ENCODE measurements around the gene HOXC13. TPM values are rescaled to one million over a fixed set of nuclear protein-coding genes. Genes with fewer than 3 reads are reported as not detected.

Gene HOXC13
- total RNA-seq, 1 donor from 2014 or later: not detected

DNA sequence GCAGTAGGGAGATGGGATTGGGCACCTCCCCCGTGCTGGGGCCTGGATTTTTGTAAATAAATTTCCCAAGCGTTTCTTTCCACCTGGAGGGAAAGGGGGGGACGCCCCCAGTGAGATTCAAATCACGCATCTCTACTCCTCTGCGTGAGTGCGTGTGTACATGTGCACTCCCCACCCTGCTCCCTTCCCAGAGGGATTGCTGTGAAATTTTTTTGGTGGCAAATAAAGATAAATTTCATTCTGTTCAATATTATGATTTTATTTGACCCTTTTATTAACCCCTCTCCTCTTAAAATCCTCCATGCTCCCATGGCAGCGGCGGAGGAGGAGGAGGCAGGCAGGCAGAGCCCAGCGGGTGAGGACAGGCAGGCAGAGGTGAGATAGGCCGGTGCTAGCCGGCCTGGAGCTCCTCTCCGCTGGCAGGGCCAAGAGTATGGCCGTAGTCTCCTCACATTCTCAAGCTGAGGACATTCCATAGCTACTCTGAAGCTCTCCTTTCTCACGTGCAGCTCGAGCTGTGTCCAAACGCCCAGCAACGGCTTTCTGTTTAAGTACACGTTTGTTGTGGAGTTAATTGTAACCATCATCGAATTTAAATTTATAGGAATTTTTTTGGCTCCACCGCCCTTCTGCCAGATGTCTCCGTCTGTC, 37.7 kb downstream of the HOXC13 start:
- H3K9me3 ChIP-seq: no peaks in the 10 kb centered on the region
- TF ChIP-seq POLR2A (IDR thresholded peaks at IDR 0.05) (no peak), POLR2AphosphoS5 (IDR thresholded peaks at IDR 0.05; ENCODE audit: insufficient read depth in 1 of 2, low read depth in 1 of 2) (no peak)
- TF ChIP-seq, protein P1, sequence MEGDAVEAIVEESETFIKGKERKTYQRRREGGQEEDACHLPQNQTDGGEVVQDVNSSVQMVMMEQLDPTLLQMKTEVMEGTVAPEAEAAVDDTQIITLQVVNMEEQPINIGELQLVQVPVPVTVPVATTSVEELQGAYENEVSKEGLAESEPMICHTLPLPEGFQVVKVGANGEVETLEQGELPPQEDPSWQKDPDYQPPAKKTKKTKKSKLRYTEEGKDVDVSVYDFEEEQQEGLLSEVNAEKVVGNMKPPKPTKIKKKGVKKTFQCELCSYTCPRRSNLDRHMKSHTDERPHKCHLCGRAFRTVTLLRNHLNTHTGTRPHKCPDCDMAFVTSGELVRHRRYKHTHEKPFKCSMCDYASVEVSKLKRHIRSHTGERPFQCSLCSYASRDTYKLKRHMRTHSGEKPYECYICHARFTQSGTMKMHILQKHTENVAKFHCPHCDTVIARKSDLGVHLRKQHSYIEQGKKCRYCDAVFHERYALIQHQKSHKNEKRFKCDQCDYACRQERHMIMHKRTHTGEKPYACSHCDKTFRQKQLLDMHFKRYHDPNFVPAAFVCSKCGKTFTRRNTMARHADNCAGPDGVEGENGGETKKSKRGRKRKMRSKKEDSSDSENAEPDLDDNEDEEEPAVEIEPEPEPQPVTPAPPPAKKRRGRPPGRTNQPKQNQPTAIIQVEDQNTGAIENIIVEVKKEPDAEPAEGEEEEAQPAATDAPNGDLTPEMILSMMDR (IDR thresholded peaks at IDR 0.05): no peak
- no peak for DNase-seq (ENCODE audit: extremely low spot score in 2 of 2)
- H3K4me1 ChIP-seq: peaks cover 20% of the 10 kb centered on the region
- no peak overlapping the region for H3K4me3 ChIP-seq
- H3K27me3 ChIP-seq: peaks cover 21% of the 10 kb centered on the region
- H3K36me3 ChIP-seq: no peaks in the 10 kb centered on the region
- no peak overlapping the region for H3K27ac ChIP-seq
- intact Hi-C loops (cut with DNase I): no loop called here

DNA sequence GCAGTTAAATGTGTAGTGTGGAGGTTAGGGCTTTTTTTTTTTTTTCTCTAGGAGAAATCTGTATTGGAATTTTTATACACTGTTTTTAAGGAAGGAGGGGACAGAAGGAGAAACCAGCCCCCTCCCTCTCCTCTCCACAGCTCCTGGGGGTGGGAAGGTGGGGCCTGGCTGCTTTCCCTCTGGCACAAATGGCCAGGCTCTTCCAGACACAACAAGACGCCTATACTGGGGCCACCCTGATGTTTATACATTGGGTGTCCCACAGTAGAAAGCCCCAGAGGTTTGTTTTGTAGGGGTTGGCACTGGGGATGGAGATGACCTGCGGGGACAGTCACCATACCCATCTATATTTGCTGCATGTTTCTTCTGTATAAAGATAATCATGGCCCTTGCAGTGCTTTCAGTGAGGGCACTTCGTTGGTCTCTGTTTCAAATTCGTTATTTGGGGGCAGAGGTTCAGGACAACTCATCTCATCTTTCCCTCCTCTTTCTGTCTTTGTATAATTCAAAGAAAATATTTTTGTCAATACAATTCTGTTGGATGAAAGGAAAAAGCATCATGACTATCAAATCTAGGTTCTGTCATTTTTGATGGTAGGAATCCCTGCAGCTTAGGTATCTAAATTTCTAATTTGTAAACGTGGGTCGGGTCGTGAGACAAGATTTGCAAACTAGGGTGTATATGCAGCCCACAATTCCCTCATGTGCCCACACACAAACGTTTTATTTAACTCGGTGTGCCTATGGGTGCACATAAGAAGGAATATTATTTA, 38.4 kb downstream of the HOXC13 start:
- Histone ChIP-seq H3K27me3 (peaks cover 21% of the 10 kb centered on the region), H3K9me3 (no peaks in the 10 kb centered on the region), H3K4me3 (no peak overlapping the region), H3K27ac (no peak overlapping the region), H3K36me3 (no peaks in the 10 kb centered on the region), H3K4me1 (peaks cover 20% of the 10 kb centered on the region)
- no peak for TF ChIP-seq POLR2AphosphoS5 (IDR thresholded peaks at IDR 0.05; ENCODE audit: insufficient read depth in 1 of 2, low read depth in 1 of 2)
- TF ChIP-seq, protein P1 (IDR thresholded peaks at IDR 0.05): no peak
- no peak for TF ChIP-seq POLR2A (IDR thresholded peaks at IDR 0.05)
- intact Hi-C loops (cut with DNase I): no loop called here
- no peak for DNase-seq (ENCODE audit: extremely low spot score in 2 of 2)

DNA sequence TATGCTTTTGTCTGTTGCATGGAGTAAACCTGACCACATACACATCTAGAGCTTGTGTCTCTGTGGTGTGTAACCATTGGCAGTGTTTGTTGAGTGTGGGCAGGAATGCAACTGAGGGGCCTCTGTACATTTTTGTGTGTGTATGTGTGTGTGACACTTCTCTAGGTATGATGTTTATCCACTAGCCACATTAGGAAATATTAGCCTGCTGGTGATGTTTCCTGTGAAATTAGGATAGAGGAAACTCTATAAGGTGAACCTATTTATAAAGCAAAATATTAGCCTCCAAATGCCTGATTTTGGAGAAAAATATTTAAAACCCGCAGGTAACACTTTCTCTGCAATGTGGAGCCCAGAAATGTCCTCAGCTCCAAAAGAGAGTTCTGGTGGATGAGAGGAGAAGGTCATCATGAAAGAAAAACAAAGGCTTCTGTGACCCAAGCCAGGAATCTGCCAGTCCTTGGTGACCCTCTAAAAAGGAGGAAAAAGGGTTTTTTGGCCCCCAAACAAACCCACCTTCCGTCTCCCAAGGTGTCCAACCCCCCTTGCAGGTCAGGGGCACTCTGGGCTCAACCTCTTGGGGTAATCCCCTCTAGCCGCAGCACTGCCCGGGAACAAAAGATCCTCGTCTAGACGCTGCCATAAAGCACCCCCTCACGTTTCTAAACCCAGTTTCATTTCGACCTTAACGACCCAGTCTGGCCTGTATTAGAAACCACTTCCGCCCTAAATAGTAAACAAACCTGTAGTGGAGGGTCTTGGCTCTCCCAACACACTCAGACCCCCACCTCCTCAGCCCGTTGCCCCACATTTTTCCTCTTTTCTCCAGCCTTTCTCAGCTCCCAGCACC, 39.2 kb downstream of the HOXC13 start:
- Histone ChIP-seq H3K4me3 (no peak overlapping the region), H3K4me1 (peaks cover 20% of the 10 kb centered on the region), H3K27me3 (peaks cover 21% of the 10 kb centered on the region), H3K36me3 (no peaks in the 10 kb centered on the region), H3K27ac (no peak overlapping the region), H3K9me3 (no peaks in the 10 kb centered on the region)
- no peak for DNase-seq (ENCODE audit: extremely low spot score in 2 of 2)
- TF ChIP-seq, protein P1 (IDR thresholded peaks at IDR 0.05): no peak
- TF ChIP-seq POLR2A (IDR thresholded peaks at IDR 0.05): no peak
- TF ChIP-seq POLR2AphosphoS5 (IDR thresholded peaks at IDR 0.05; ENCODE audit: insufficient read depth in 1 of 2, low read depth in 1 of 2): no peak
- intact Hi-C loops (cut with DNase I): no loop called here

DNA sequence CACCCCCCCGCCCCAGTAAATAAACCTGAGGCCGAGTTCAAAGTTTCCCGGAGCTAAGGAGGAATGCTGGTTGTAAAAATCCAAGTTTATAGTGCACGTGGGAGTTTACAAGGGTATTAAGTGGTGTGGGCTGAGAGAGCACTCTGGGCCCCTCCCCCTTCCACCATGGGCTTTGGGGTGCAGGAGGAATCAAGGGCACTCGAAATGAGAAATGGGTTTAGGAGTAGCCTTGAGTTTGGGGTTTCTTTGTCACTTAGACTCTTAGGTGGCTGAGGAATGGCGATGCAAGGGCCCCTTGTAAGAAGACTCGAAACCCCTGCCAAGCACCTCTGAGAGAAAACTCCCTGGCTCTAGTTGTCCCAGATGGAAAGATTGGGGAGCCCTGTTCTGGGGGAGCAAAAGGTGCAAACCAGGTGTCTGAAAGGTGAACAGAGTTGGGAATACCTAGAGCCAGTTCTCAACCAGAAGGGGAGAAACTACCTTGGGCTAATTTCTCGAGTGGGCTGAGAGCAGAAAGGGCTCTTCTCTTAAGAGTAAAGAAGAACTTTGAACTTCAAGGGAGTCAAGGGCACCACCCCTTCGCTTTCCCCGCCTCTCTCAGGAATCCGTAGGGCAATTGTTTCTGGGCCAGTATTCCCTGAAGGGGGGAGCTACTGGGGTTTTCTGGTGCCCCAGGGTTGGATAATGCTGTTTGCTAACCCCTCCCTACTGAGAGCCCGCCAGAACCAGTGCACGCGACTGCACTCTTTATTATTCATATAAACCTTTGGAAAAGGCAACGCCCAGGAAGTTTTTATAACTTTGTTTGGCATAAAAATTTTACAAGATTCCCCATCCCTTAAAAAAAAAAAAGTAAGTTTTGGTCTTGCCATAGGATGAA, 40.1 kb downstream of the HOXC13 start:
- H3K4me1 ChIP-seq: peaks cover 16% of the 10 kb centered on the region
- peaks cover 21% of the 10 kb centered on the region for H3K27me3 ChIP-seq
- DNase-seq (ENCODE audit: extremely low spot score in 2 of 2): no peak
- intact Hi-C loops (cut with DNase I): no loop called here
- H3K36me3 ChIP-seq: no peaks in the 10 kb centered on the region
- H3K4me3 ChIP-seq: no peak overlapping the region
- no peak overlapping the region for H3K27ac ChIP-seq
- no peaks in the 10 kb centered on the region for H3K9me3 ChIP-seq
- TF ChIP-seq POLR2AphosphoS5 (IDR thresholded peaks at IDR 0.05; ENCODE audit: insufficient read depth in 1 of 2, low read depth in 1 of 2): no peak
- TF ChIP-seq POLR2A (IDR thresholded peaks at IDR 0.05): no peak
